Measurements from ENCODE around the gene EHD1.
A peak's percentile ranks its signal among the peaks of the same experiment; 100 is the strongest.

The EHD1 gene

GRCh38 chr11:64890522-64890939 lies 12.1 kb upstream of the EHD1 start:
- no peak for DNase-seq (ENCODE audit: low spot score)

- no peak for DNase-seq (ENCODE audit: low spot score)
These were observed 10.5 kb upstream of the EHD1 start for GRCh38 chr11:64888729-64889511.

GRCh38 chr11:64888406-64888728 lies 9.9 kb upstream of the EHD1 start:
- no peak for DNase-seq (ENCODE audit: low spot score)

DNA sequence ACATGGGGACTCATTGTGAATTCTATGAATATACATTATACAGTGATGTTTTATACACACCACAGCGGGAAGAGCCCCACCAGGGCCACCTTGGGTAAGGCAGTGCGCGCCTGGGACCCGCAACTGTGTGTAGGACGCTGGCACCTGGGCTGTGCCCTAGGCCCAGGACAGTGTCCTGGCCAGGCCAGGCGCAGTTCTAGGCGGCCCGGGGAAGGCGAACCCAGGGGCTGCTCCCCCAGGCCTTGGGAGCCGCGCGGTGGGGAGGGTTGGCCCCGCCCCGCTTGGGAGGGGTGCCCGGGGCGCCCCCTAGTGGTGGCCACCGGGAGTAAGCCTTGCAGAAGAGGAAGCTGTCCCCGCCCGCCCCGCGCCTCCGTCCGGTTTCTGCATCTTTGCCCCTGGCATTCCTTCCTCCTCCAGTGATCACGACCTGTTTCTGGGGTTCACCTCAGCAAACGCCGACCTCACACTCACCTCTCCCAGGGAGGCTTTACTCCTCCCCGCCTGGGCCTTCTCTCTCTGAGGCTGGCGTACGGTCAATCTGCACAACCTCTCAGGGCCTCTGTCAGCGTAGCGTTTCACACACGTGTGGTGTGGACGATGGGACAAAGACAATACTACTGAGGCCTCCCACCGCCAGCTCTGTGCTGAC lies 9.5 kb upstream of the EHD1 start:
- peak; percentile 81 for DNase-seq (ENCODE audit: low spot score)

- no peak for DNase-seq (ENCODE audit: low spot score)
These were observed 8.9 kb upstream of the EHD1 start for GRCh38 chr11:64887234-64887756.

- DNase-seq (ENCODE audit: low spot score), result no peak
These were observed 7.2 kb upstream of the EHD1 start for GRCh38 chr11:64885367-64886286.

GRCh38 chr11:64884019-64884418 lies 5.6 kb upstream of the EHD1 start:
- no peak for DNase-seq (ENCODE audit: low spot score)

DNA sequence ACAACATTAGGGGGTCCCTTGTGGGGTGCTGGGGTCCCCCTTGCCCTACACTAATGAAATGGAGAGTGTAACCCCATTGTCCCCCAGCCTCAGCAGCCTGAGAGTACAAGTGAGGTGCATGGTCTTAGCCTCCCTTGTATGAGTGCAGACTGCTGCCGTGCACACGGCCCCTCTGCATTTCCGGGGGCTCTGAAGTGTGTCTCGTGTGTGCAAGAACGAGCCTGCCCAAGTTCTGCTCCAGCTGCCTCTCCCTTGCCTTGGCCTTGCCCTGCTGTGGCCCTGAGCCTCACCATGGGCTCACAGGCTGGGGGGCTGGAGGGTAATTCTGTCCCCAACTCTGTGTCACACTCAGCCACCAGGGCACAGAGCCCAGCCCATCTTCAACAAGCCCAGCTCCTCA lies 5.2 kb upstream of the EHD1 start:
- DNase-seq (ENCODE audit: low spot score), result no peak

- DNase-seq (ENCODE audit: low spot score), result no peak
These were observed 3.8 kb upstream of the EHD1 start for GRCh38 chr11:64882243-64882642.

GRCh38 chr11:64881476-64881875 lies 3.1 kb upstream of the EHD1 start:
- no peak for DNase-seq (ENCODE audit: low spot score)

DNA sequence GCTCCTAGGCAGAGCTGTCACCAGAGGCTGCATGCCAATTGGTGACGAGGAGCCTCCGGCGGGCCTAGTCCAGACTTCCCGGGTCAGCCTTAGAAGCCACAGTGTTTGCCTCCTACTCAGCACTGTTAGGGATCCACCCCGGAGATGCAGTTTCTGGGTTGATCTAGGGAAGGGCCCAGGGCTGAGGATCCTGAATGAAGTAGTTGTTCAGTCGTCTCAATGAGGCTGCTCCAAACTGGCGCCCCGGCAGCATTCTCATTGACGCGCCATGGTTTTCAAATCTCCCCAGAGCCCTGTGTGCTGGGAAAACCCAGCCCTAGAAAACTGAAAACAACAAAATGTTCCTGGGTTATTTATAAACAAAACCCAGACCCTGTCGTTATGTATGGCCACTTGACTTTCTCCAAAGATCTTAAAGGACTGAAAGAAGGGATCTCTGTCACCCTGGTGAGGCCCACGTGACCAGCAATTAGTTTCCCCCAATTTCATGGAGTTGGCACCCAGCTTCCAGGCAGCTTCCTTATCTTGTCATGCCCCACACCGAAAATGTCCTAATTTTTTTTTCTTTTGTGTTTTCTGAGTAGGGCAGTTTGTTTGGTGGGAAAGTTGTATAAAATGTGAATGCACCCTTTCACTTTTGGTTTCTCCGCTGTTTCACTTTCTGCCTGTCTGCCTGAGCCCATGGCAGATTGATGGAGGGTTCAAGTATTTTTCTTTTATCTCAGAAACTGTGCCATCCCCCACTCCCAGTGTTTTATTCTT lies 2.0 kb upstream of the EHD1 start:
- no peak for DNase-seq (ENCODE audit: low spot score)

GRCh38 chr11:64879244-64879900 lies 951 bp upstream of the EHD1 start:
- DNase-seq (ENCODE audit: low spot score), result peak; percentile 73

DNA sequence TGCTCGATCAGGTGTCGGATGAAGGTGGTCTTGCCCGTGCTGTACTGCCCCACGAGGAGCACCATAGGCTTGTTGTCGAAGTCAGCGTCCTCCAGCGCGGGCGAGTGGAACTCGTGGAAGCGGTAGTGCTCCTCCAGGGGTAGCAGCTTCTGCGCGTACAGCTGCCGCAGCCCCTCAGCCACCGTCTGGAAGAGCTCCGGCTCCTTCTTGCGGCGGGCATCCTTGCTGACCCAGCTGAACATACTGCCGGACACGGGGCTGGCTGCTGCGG lies 263 bp downstream of the EHD1 start:
- no peak for DNase-seq (ENCODE audit: low spot score)

DNA sequence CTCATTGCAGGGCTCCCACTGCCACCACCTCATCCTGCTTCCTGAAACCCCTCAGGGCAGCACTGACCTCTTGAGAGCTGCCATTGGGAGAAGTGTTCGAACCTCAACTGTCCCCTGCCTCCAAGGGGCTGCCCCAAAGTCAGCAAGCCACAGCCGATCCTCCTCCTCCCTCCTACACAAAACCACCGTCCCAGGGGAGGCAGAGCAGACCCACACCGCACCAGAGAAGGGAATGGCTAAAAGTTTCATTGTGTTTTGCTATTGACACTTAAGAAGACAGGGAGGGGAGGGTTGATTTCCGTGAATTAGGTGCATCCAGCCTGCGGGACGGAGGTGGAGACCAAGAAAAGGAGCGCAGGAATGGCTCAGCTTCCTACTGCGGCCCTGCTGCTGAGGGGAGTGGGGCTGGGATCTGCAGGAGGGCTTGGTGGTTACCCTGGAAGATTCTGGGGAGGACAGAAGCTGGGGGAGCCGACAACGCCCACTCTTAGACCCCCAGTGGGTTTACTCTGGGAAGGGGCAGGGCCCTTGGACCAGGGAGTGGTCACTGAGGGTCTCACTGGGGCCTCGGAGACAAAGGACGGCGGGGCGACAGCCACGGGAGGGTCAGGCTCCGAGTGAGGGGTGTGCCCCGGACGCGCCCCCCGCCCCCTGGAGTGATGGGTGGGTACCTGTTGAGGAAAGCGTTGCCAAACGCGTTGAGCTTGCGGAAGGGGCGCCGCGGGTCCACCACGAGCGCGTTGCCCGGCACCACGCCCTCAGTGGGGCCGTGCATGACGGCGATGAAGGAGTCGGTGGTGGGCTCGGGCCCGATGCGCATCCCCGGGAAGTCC lies 815 bp downstream of the EHD1 start:
- DNase-seq (ENCODE audit: low spot score), result no peak

DNA sequence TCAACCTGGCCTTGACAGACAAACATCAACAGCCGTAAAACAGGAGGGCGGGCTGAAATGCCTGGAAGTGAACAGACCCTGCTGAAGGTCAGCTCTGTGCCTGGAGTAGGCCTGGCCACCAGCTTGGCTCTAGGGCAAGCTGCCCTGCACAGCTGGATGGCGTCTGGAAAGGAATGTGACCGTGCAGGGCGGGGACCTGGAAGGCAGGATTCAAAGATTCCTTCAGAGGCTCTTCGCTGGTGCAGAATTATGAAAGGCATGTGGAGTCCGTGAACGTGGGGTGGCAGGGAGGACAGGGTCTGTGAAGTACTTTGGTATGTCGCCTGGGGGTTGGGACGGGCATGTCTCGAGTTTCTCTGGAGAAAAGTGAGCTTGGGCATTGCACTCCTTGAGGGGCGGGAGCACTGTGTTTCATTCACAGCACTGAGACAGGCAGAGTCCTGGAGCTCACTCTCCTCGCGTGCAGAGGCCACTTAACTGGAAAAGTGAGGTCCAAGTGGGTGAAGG lies 1.5 kb downstream of the EHD1 start:
- no peak for DNase-seq (ENCODE audit: low spot score)

- DNase-seq (ENCODE audit: low spot score), result peak; percentile 69
These were observed 2.1 kb downstream of the EHD1 start for GRCh38 chr11:64876229-64876750.

DNA sequence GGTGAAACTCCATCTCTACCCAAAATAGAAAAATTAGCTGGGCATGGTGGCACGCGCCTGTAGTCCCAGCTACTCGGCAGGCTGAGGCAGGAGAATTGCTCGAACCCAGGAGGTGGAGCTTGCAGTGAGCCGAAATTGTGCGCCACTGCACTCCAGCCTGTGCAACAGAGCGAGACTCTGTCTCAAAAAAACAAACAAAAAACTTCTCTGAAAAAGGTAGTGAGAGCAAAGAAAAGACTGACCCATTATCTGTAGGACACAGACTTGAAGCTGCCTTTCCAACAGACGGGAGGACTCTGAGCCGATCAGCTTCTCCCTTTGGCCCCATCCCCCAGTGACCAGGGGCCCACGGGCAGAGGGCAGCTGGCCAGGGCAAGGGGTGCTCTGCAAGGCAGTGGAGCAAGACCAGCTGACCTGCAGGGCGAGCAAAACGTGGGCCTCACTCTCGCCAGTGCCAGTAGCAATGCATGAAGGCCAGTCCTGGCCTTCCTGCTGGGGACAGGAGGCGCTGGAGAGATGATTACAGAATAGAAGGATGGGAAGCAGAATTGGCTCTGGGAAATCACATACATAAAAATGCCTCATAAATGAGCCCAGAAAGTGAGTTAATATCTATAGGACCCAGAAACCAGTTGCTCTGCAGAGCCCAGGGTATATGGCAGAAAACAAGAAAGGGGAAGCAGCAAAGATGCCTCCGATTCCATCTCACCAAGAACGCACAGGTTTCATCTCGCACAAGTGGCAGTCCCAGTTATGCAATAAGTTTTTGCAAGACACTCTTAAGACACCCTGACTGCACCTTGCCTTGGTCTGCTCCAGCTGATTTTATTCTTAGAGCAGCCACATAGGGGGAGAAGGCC lies 2.8 kb downstream of the EHD1 start:
- no peak for DNase-seq (ENCODE audit: low spot score)

- DNase-seq (ENCODE audit: low spot score), result peak; percentile 86
These were observed 3.8 kb downstream of the EHD1 start for GRCh38 chr11:64874308-64875240.

All from Ammon's horn (tissue), 1 donor.